ENCODE data around the gene ARHGAP26.
"Not testable (repeated sequence)": the region's sequence is repeated elsewhere in the genome, so short reads cannot be mapped to it uniquely, and the experiment has no call there.

Gene ARHGAP26

DNA sequence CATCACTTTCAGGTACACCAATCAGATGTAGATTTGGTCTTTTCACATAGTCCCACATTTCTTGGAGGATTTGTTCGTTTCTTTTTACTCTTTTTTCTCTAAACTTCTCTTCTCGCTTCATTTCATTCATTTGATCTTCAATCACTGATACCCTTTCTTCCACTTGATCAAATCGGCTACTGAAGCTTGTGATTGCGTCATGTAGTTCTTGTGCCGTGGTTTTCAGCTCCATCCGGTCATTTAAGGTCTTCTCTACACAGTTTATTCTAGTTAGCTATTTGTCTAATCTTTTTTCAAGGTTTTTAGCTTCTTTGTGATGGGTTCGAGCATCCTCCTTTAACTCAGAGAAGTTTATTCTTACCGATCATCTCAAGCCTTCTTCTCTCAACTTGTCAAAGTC, 219.9 kb downstream of the ARHGAP26 start:
- DNase-seq (ENCODE audit: low spot score), result not testable (repeated sequence)

DNA sequence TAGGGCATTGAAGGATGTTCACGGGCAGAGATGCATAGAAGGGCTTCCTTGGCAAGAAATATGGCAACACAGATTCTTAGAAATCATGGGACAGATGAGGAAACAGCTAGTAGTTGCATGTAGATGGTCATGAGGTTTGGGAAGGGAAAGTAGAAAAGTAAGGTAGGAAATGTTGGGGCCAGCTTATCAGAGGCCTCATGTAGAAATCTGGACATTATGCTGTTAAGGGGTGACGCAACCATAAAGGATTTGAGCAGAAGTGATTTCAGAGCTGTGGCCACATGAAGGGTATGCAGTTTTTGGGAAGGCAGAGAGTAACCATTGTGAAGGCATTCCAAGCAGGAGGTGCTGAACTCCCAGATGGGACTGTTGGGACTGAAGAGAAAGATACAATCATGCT, 224.0 kb downstream of the ARHGAP26 start:
- no peak for DNase-seq (ENCODE audit: low spot score)

DNA sequence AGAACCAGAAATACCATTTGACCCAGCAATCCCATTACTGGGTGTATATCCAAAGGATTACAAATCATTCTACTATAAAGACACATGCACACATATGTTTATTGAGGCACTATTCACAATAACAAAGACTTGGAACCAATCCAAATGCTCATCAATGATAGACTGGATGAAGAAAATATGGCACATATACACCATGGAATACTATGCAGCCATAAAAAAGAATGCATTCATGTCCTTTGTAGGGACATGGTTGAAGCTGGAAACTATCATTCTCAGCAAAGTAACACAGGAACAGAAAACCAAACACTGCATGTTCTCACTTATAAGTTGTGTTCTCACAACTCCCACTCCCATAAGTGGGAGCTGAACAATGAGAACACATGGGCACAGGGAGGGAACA, 225.4 kb downstream of the ARHGAP26 start:
- DNase-seq (ENCODE audit: low spot score), result not testable (repeated sequence)

DNA sequence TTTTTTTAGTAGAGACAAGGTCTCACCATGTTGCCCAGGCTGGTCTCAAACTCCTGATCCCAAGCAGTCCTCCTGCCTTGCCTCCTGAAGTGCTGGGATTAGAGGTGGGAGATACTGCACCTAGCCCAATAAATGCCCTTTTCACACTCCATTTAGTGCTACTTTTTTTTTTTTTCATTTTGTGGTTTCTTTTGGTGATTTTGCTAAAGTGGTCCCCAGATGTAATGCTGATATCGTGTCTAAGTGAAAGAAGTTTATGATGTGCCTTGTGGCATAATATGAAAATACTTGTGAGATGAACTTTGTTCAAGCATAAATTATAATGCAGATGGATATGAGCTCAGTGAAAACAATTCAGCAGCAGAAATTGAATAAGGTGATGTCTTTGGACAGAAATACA, 227.4 kb downstream of the ARHGAP26 start:
- DNase-seq (ENCODE audit: low spot score), result no peak

DNA sequence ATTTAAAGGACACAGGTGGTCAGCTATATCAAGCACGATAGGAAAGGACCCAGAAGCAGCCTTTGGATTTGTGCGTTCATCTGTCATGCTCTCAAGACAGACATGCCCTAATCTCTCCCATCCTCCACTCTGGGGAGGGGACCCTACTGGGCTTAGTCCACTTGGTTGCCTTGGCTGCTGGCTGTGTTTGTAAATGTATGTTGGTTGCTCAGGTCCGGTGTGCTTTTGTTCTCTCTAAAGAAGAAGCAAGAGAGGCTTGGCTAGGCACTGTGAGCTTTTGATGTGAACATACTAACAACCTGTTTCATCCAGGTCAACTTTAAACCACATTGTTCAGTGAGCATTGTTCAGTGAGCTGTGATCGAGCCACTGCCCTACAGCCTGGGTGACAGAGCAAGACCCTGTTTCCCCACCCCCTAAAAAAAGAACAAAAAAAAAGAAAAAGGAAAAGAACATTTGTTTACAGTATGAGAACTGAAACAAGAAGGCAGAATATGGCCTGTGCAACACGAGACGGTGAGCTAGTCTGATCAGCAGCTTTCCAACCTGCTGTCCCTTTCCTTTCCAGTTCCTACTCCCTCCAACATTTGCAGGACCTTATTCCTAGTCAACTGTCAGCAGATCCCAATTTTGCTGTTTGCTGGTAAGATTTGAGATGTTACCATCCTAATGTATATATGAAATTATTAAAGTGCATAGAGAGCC, 228.3 kb downstream of the ARHGAP26 start:
- no peak for DNase-seq (ENCODE audit: low spot score)

DNA sequence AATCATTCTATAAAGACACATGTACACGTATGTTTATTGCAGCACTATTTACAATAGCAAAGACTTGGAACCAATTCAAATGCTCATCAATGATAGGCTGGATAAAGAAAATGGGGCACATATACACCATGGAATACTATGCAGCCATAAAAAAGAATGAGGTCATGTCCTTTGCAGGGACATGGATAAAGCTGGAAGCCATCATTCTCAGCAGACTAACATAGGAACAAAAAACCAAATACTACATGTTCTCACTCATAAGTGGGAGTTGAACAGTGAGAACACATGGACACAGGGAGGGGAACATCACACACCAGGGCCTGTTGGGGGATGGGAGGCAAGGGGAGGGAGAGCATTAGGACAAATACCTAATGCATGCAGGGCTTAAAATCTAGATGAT, 230.4 kb downstream of the ARHGAP26 start:
- DNase-seq (ENCODE audit: low spot score), result not testable (repeated sequence)

DNA sequence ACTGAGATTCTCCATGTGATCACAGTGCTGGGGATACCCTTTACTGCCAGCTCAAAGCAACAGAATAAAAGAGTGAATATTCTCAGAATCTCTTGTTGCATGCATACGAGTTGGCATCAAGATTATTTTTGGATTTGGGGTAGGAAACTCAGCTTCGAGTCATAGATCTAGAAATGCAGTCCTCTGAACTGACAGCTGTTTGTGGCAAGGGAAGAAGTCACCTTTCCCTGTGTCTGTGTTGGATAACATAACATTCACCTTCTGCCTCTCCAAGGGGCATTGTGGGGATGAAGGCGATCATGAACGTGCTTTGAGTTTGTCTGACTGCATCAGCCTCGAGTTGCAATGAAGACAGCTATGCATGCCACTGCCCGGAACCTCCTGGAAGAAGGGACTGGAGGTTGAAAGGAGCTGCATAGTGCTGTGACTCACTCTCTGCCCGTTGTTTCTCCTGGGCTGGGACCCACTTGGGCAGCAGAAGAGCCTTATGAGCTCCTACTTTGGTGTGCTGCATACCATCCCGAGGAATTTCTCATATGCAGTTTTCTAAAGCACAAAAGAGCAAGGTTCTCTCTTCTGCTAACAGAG, 231.7 kb downstream of the ARHGAP26 start:
- no peak for DNase-seq (ENCODE audit: low spot score)

DNA sequence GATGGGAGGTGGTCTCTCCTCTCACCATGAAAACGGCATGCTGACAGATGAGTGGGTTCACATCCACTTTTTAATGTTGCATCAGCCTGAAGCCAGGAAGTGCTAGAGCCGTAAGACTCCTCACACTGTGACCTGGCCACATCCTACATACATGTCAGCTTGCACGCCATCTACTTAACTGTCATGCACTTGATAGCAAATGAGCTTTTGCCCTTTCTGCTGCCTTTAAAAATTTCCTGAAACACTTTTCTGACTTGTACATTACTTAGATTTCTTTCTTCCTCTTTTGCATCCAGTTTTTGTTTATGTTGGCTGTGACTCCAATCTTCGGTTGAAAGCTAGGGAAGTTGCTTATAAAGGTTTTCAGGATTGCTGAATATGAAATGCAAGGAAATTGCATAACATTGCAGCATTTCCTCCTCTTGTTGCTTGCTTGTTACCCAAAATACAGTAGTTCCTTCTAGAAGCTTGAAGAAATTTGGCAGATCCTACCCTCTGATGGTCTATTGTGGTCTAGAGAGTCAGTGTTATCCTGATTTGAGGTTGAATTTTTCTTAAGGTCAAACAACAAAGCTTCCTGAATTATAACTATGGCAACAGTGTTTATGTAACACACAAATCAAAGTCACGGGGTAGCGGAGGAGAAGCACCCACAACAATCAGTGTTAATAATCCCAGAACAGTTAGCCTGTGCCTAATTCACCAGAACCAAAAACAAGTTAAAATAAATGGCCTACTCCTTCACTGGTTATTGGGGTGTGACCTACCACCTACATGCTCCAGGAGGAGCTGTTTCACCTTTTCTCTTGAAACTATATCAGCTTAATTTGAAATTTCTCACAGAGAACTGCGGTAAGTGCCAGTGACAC, 232.5 kb downstream of the ARHGAP26 start:
- peak; percentile 34 for DNase-seq (ENCODE audit: low spot score)

DNA sequence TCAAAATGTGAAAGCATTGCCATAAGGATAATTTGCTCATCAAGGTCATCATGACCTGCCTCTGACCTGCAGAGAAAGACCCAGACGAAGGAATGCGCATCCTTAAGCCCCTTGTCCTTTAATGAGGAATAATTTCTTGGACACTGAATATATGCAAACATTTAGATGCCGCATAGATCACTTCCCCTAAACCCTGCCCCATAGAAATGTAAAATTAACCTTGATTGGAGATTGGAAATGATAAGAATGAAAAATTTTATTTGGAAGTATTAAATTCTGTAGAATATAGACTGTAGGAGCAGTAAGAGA, 233.1 kb downstream of the ARHGAP26 start:
- DNase-seq (ENCODE audit: low spot score), result no peak

DNA sequence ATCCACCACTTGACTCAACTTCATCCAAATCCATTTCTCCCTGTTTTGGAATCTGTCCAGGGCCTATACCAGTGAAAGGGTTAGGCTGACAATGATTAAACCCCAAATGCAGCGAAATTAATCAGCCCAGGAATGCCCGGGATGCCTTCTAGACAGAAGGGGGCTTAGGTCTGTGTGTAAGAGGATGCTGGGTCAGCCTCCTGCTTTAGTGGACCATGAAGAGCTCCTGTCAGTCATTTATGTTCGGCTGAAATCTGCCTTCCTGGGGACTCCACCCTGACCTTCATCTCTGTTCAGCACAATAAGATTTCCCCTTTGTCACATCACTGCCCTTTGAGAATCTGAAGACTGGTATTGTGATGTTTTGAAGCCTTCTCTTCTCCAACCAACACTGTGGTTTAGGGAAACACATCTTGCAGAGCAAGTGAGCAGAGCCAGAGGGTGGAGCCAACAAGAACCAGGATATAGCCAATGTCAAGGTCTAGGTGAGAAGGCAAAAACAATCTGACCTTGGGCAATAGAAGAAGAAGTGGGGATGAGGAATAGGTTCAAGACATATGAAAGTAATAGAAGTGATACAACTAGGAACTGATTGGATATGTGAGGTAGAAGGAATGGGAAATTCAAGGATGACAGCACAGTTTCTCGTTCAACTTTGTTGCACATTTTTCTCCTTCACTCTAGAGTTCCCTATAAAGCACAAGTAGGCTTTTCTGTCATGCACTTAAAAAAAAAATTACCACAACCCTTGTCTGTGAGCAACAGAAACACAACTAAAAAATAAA, 234.4 kb downstream of the ARHGAP26 start:
- no peak for DNase-seq (ENCODE audit: low spot score)

DNA sequence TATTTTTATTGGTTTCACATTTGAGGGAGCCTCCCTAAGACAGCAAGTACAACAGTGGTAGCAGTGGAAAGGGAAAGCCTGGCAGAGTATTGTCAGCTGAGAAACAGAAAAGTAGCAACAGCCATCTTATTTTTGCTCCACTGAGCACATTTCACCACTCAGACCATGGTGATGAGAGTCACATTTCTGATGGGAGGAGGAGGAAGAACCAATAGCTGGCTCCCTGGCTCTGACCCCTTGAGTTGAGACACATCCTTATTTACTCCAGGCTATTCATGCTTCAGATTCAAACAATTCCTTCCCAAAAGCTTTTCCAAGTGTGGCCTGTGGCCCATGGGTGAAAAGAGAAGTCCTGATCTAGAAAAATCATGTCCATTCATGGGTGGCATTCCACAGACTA, 236.3 kb downstream of the ARHGAP26 start:
- DNase-seq (ENCODE audit: low spot score), result no peak

DNA sequence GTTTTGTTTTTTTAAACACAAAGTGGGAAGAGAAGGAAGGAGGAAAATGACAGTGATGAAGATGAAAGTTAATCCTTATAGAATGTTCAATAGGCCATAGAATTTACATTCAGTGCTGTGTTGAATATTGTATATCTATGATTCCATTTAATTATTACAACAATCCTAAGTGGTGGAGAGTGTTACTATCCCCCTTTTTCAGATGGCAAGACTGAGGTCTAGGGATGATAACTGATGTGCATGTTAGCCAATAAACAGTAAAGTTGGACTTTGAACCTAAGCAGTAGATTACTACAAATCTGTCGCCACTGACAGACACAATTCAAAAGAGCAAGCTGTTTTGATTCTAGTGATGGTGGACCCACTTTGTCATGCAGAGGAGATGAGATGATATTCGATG, 237.9 kb downstream of the ARHGAP26 start:
- DNase-seq (ENCODE audit: low spot score), result no peak

DNA sequence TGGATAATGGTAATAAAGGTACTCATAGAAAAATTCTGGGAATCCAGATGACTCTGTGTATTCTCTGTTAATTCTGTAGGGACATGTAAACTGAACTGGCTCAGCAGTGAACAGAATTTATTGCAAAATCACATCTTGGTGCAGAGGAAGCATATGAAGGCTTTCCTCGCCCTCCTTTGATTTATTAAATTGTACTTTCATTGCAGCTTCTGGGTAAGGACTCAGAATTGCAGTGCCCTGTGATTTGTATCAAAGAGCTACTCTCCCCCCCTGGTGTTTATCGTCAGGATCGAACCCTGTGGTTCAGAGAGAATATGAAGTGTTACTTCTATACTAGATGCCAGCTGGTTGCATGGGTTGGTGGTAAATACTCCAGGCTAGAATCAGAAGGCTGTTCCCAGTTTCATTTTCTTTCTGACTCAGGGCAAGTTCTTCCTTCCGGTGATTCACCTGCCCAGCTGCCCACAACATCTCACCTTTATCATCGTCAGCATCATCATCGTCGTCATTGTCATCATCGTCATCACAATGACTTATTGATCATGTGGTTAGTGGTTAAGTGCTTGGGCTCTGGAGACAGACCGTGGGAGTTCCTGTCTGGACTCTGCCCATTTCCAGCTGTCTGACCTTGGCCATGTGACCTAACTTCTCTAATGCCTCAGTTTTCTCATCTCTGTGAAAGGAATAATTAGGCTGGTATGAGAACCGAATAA, 238.8 kb downstream of the ARHGAP26 start:
- no peak for DNase-seq (ENCODE audit: low spot score)

DNA sequence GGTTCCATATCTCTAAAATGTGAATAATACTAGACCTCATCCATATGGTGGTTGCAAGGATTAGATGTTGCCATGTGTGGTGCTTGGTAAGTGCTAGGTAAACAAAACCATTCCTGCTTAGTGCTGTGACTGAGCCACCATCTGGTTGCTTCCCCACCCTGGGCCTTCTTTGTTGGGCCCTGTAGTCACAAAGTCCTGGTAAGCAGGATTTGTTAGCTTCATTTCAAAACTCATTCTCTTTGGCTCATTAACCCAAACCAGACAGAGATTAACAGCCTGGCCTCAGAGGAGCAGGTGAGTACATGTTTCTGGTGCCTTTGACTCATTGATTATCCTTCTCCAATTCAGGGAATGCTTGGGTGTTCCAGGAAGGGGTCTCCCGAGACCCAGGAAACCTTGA, 240.2 kb downstream of the ARHGAP26 start:
- DNase-seq (ENCODE audit: low spot score), result no peak

DNA sequence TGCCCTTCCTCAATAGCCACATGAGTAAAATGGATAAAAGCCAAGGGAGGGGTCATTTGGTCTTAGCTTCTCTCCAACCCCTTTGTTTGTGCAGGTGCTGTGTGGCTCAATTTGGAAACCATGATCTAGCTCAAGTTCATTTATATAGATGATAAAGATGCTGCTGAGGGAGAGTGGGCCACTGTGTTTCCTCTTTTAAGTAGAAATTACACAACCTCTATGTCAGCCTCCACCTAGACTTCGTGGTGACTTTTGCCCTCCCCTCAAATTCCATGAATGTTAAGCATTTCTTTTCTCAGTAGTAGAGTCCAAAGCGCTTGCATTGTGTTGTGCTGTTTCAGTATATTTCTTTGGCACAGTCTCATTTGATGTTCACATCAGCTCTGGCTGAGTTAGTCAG, 241.4 kb downstream of the ARHGAP26 start:
- no peak for DNase-seq (ENCODE audit: low spot score)

DNA sequence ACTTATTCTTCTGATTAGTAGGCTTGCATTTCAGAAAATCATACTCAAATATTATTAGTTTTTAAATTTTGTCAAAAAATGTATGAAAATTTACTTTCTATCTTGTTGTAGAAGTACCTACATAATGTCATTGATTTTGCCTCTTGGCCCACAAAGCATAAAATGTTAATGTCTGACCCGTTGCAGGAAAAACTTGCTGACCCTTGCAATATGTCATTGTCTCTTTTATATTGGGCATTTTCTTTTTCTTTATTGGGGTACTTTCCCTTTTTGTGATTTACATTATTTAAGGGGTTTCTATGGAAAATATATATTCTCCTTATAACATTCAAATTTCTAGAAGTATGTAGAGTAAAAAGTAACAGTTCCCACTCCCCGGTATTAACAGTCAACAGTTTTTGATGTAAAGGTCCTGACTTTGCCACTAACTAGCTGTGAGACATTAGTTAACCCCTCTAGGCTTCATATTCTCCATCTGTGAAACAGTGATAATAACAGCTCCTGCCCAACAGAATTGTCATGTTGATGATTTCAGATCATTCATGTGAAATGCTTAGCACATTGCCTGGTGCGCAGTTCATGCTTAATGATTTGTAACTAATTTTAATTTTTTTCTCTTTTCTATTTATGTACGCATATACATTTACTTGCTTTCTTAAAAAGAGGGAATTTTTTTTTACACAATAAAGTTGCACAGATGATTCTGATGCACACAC, 243.2 kb downstream of the ARHGAP26 start:
- DNase-seq (ENCODE audit: low spot score), result no peak

DNA sequence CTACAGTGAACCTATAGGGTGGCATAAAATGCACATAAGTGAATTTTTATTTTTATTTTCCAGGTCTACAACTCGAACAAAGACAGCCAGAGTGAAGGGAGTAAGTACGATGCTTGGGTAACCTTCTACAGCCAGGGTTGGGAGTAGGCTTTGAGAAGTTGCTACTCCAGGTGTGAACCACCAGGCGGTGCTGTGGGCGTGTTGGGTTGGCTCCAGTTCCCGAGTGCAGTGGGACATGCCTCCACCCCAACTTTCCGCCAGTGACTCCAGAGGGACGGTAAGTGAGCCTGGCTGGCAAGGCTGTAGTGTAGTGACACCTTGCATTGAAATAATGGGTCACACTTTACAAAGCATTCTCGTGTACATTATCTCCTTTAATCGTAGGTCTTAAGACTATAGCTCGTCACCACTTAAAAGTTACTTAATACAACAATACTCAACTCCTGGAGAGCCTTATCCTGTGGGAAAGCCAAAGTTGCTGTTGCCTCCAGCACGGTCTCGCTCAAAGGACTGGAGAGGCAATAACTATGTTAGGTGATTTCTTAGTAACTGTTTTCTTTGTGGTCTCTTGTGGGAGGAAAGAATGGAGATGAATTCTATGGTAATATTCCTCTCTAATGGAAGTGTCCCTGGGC, 244.0 kb downstream of the ARHGAP26 start:
- peak; percentile 33 for DNase-seq (ENCODE audit: low spot score)

DNA sequence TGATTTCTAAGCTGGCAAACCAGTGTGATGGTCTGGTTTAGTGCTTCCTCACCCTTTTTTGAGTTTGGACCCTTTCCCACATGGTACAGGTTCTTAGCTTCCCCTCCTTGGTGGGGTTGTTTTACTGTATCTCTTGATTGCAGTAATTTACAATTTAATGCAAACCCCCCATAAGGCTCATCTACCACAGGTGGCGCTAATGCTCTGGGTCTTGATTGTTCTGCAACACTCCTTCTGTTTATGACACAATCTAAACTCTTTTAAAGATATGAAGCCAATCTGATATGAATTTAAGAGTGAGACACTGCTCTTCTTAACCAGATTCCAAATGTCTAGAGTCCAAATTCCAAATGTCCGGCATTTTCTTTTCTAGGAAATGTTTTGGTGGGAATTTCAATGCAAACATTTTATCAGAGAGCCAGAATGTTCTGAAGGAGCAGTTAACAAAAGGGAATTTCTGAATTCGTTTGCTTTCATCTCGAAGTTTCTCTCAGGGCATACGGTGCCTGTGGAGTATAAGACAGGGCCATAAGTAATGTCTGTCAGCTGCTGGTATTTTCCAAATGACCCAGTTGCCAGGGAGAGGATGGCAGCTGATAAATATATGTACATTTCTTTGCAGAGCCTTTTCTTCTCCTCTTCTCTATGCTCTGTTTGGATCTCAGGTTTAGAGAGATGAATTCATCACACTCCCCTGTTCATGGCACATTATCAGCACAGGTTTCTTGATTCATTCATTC, 246.8 kb downstream of the ARHGAP26 start:
- DNase-seq (ENCODE audit: low spot score), result peak; percentile 20

DNA sequence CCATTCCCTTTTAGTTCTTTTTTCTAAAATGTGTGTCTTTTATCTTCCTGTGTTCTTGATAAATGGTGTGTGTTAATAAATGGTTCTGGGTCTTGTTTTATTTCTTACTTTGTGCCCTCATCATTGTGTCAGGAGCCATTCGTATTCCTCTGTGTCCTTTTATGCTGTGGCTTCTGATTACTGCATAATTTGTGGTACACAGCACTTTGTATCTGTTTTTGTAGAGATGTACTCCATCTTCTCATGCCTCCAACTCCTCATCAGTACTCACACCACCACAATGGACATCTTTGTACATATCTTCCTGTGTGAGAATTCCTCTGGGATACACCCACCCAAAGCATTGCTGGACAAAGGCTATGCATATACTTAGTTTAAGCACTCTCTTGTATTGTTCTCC, 247.4 kb downstream of the ARHGAP26 start:
- DNase-seq (ENCODE audit: low spot score), result no peak

DNA sequence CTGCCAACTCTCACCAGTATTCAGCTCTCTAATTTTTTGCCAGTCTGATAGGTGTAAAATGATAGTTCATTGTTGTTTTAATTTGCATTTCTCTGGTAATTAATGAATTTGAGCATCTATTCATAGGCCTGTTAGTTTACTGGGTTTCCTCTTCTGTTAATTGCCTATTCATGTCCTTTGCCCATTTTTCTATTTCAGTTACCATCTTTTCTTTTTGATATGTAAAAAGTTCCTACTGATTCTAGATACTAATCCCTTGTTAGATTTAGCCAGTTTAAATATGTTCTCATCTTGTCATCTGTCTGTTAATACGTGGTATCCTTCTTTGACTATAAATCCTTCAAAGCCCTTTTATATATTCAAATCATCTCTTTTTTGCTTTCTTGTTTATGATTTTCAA, 247.8 kb downstream of the ARHGAP26 start:
- no peak for DNase-seq (ENCODE audit: low spot score)

Data from HuH-7 (cell line).